GM12878 (cell line): ENCODE measurements around the gene LHFPL3. TPM values are rescaled to one million over a fixed set of nuclear protein-coding genes. Genes with fewer than 3 reads are reported as not detected.

Source experiments
- ATAC-seq: fragments of 200-7000 bp; cut with Tn5 transposase; 3 replicates; pipeline ENCODE4 v1.9.1; 2020; ENCODE audit warnings: mild to moderate bottlenecking, moderate library complexity
- BruUV-seq: library from RNA; stranded (reverse); fragments of 400-500 nt; replicated peaks from 2 replicates; lab custom pipeline; 2021; lab: Mats Ljungman, UMichigan
- CTCF ChIA-PET: fragments of 300-600 bp; sonication (Branson Sonifier 250); formaldehyde crosslinking; extraction: SDS; loops from one replicate; lab custom pipeline; 2021; ENCODE audit warnings: inconsistent platforms; lab: Yijun Ruan, JAX
- POLR2A ChIA-PET: fragments of 350-600 bp; formaldehyde crosslinking; extraction: SDS; loops from one replicate; lab custom pipeline; 2021; ENCODE audit warnings: inconsistent platforms; lab: Charles Lee
- RAD21 ChIA-PET: fragments of 300-600 bp; sonication (Branson Sonifier 250); formaldehyde crosslinking; loops from one replicate; lab custom pipeline; 2023; ENCODE audit warnings: antibody characterized with exemption; ENCODE audit not compliant: unreplicated experiment; lab: Charles Lee
- SMC1A ChIA-PET: fragments of 300-600 bp; sonication (Branson Sonifier 250); formaldehyde crosslinking; loops from one replicate; lab custom pipeline; 2023; ENCODE audit not compliant: unreplicated experiment, uncharacterized antibody; lab: Charles Lee
- DNase-seq: peaks from one replicate; pipeline ENCODE4 v3.0.0-alpha.2; 2011; ENCODE audit warnings: low read depth, low spot score
- FAIRE-seq: peaks from 3 replicates; lab custom pipeline; 2011; peaks lifted over from hg19 to GRCh38; lab: Jason Lieb, UNC
- H2AFZ ChIP-seq: 2 replicates; pipeline ENCODE4 v1.6.0; 2011; ENCODE audit warnings: low read depth, low read length, control low read depth; ENCODE audit not compliant: control insufficient read depth
- H3K27ac ChIP-seq: 2 replicates; pipeline ENCODE4 v1.5.1; 2011; ENCODE audit warnings: control low read depth; ENCODE audit not compliant: control insufficient read depth, insufficient read depth
- H3K27me3 ChIP-seq, 2 experiments: replicated peaks in 1 of 2; 2 replicates each; pipeline versions ENCODE4 v1.6.0 to v1.6.1; 2011; ENCODE audit warnings: low read length in 1 of 2; ENCODE audit not compliant: control insufficient read depth in 2 of 2, insufficient read depth in 2 of 2
- H3K36me3 ChIP-seq, 2 experiments: 2 replicates each; pipeline ENCODE4 v1.5.1; 2011; ENCODE audit warnings: low read length in 1 of 2; ENCODE audit not compliant: control insufficient read depth in 2 of 2, insufficient read depth in 2 of 2
- H3K4me1 ChIP-seq: 2 replicates; pipeline ENCODE4 v1.6.1; 2011; ENCODE audit warnings: mild to moderate bottlenecking, low read length, moderate library complexity, mixed read lengths; ENCODE audit not compliant: control insufficient read depth, insufficient read depth
- H3K4me2 ChIP-seq: 2 replicates; pipeline ENCODE4 v1.6.0; 2011; ENCODE audit warnings: control low read depth; ENCODE audit not compliant: control insufficient read depth, insufficient read depth
- H3K4me3 ChIP-seq: fragments of 200-600 bp; sonication (generic); 2 replicates; pipeline ENCODE4 v1.5.1; 2016
- H3K79me2 ChIP-seq: 2 replicates; pipeline ENCODE4 v1.6.0; 2011; ENCODE audit warnings: low read length; ENCODE audit not compliant: control insufficient read depth, insufficient read depth
- H3K9ac ChIP-seq: 2 replicates; pipeline ENCODE4 v1.8.0; 2011; ENCODE audit warnings: low read length, control low read depth, mixed read lengths; ENCODE audit not compliant: control insufficient read depth, insufficient read depth
- H3K9me3 ChIP-seq: replicated peaks from 3 replicates; pipeline ENCODE4 v1.5.1; 2011; ENCODE audit warnings: mild to moderate bottlenecking, low read length; ENCODE audit not compliant: control insufficient read depth, insufficient read depth
- H4K20me1 ChIP-seq: 2 replicates; pipeline ENCODE4 v1.6.0; 2011; ENCODE audit not compliant: control insufficient read depth, insufficient read depth
- HCFC1 ChIP-seq: fragments of 150-350 bp; IDR thresholded peaks from 2 replicates; pipeline ENCODE4 v1.6.1; 2014; ENCODE audit warnings: low read length
- MYC ChIP-seq: IDR thresholded peaks from 2 replicates; pipeline ENCODE4 v1.6.1; 2011; ENCODE audit warnings: mild to moderate bottlenecking, low read length, moderate library complexity, inconsistent platforms; ENCODE audit not compliant: insufficient read depth, insufficient replicate concordance, insufficient read length, severe bottlenecking
- RAD21 ChIP-seq: IDR thresholded peaks from 2 replicates; pipeline ENCODE4 v1.6.1; 2011; ENCODE audit warnings: mild to moderate bottlenecking, low read depth, low read length, moderate library complexity; ENCODE audit not compliant: insufficient read depth
- ZNF592 ChIP-seq: fragments of 450-650 bp; IDR thresholded peaks from 2 replicates; pipeline ENCODE4 v1.6.1; 2017; ENCODE audit warnings: mild to moderate bottlenecking, moderate library complexity
- WGBS: methylation state at CpG from one replicate; pipeline ENCODE4 v1.1.6; 2016; ENCODE audit warnings: low lambda C conversion rate; ENCODE audit not compliant: insufficient replicate concordance, insufficient coverage; ENCODE audit errors: missing lambda C conversion rate; 5-methylcytosine and 5-hydroxymethylcytosine counted together
- in situ Hi-C: fragments of 300-500 bp; cut with MboI; formaldehyde crosslinking; loops from 9 replicates; pipeline ENCODE4 v1.14.3; 2018; ENCODE audit warnings: mixed read lengths
- intact Hi-C: fragments of 100-400 bp; cut with micrococcal nuclease; formaldehyde crosslinking; loops from one replicate; pipeline ENCODE4 v1.14.2; 2022; ENCODE audit not compliant: unreplicated experiment
- polyA plus RNA-seq, 11 experiments: library from polyadenylated mRNA; depleted of rRNA in 4 of 11; unstranded in 6 of 11; stranded (reverse) in 5 of 11; fragments of >200 nt; fragmentation: Nextera tagmentation in 4 of 11; fragmentation: Illumina TruSeq in 1 of 11; extraction: Ambion mirVana in 4 of 11; extraction: Trizol in 1 of 11; gene quantifications; 1 replicate in 1 of 11; 2 replicates in 10 of 11; pipeline versions ENCODE4 v1.2.1 to v1.2.3, GENCODE V29; 2011 to 2016; ENCODE audit warnings: inconsistent platforms in 2 of 11, missing spikeins in 2 of 11, low read depth in 1 of 11
- total RNA-seq, 4 experiments: library from RNA; depleted of rRNA in 3 of 4; stranded (reverse); fragments of >200 nt in 3 of 4; fragmentation: Illumina TruSeq in 1 of 4; extraction: Trizol in 1 of 4; gene quantifications; 2 replicates each; pipeline versions ENCODE4 v1.2.1 to v1.2.3, GENCODE V29; 2013 to 2021
- TF ChIP-seq, protein P1 (sequence below): fragments of 450-650 bp; IDR thresholded peaks from 2 replicates; pipeline ENCODE4 v1.6.1; 2016; ENCODE audit warnings: mild to moderate bottlenecking

The LHFPL3 gene
- total and polyA plus RNA-seq, 10 of the 15 experiments (the other 5 are each of a cell fraction or from before 2014, with no cell fraction given), result 0.09 TPM; not detected in 9

DNA sequence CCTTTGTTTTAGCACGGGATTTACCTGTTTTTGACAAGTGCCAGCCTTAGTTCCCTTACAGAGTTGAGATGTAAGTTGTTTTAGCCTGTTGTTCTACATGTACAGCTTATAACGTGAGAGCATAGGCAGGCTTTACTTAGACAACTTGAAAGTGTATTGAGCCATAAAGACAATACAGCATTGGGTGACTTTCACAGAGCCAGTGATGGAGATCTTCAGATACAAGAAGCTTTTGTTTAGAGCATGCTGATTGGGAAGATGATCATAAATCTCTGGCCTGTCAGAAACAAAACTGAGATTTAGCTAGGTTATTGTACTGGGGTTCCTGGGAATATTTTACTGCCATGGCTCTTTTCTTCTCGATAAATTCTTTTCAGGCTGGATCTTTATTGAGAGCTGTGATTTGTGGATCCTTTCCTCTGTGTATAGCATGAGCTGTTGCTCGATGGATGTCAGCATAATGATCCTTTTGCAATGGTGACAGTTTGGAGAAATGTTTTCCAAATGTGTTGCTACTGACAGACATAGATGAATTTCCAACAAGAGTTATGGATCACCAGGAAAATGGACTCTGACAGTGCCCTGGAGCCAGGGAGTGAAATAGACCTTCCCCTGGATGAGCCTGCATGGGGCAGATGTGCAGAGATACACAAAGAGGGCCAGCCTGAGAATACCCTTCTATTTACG, 30.2 kb downstream of the LHFPL3 start (continued):
- TF ChIP-seq RAD21 (no peak), ZNF592 (no peak)

- intact Hi-C loops (no loop called here), in situ Hi-C loops (no loop called here)
- BruUV-seq, result no TSS peak
- POLR2A ChIA-PET, result no interaction called here
- ATAC-seq (no peak), FAIRE-seq (no peak), DNase-seq (no peak)
- no peaks in the 10 kb centered on the region for H3K36me3 ChIP-seq
- no peaks in the 10 kb centered on the region for H3K4me1 ChIP-seq
- TF ChIP-seq MYC (no peak), HCFC1 (no peak)
- TF ChIP-seq, protein P1, sequence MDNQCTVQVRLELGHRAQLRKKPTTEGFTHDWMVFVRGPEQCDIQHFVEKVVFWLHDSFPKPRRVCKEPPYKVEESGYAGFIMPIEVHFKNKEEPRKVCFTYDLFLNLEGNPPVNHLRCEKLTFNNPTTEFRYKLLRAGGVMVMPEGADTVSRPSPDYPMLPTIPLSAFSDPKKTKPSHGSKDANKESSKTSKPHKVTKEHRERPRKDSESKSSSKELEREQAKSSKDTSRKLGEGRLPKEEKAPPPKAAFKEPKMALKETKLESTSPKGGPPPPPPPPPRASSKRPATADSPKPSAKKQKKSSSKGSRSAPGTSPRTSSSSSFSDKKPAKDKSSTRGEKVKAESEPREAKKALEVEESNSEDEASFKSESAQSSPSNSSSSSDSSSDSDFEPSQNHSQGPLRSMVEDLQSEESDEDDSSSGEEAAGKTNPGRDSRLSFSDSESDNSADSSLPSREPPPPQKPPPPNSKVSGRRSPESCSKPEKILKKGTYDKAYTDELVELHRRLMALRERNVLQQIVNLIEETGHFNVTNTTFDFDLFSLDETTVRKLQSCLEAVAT, result no peak
- no peaks in the 10 kb centered on the region for H3K79me2 ChIP-seq
- no peaks in the 10 kb centered on the region; a peak in 1 of 4 replicates for H3K27me3 ChIP-seq
- 0% methylated on average over 1 of the region's 1 CpG for WGBS
- RAD21 ChIA-PET, result no interaction called here
- H4K20me1 ChIP-seq, result no peaks in the 10 kb centered on the region
- CTCF ChIA-PET, result no interaction called here
- H3K4me2 ChIP-seq, result no peak overlapping the region
- H3K4me3 ChIP-seq, result no peak overlapping the region
- no peak overlapping the region for H3K9ac ChIP-seq
- SMC1A ChIA-PET, result interaction anchor here (0.9 kb wide), 1 partner anchor 498 kb away, joined by 3 read pairs; no protein-coding TSS in a partner anchor
- H3K27ac ChIP-seq, result no peak overlapping the region
- no peaks in the 10 kb centered on the region for H3K9me3 ChIP-seq
- no peak overlapping the region for H2AFZ ChIP-seq
These were observed 34.4 kb downstream of the LHFPL3 start for GRCh38 chr7:104362756-104363155.
